D721Med (cell line): ENCODE results near the gene SNF8.

ENCODE experiments used
- DNase-seq: peaks from one replicate; pipeline ENCODE4 v3.0.0; 2011; ENCODE audit warnings: low spot score; ENCODE audit not compliant: insufficient read length
- FAIRE-seq: peaks from 2 replicates; lab custom pipeline; 2011; peaks lifted over from hg19 to GRCh38; lab: Jason Lieb, UNC
- TF ChIP-seq, protein P1 (sequence below): IDR thresholded peaks from 2 replicates; pipeline ENCODE4 v1.5.1; 2012; ENCODE audit warnings: mild to moderate bottlenecking, control low read depth; ENCODE audit not compliant: insufficient read depth; ENCODE audit errors: missing control alignments

SNF8 gene

GRCh38 chr17:48905987-48906515 is 38.6 kb downstream of the SNF8 start:
- TF ChIP-seq, protein P1, sequence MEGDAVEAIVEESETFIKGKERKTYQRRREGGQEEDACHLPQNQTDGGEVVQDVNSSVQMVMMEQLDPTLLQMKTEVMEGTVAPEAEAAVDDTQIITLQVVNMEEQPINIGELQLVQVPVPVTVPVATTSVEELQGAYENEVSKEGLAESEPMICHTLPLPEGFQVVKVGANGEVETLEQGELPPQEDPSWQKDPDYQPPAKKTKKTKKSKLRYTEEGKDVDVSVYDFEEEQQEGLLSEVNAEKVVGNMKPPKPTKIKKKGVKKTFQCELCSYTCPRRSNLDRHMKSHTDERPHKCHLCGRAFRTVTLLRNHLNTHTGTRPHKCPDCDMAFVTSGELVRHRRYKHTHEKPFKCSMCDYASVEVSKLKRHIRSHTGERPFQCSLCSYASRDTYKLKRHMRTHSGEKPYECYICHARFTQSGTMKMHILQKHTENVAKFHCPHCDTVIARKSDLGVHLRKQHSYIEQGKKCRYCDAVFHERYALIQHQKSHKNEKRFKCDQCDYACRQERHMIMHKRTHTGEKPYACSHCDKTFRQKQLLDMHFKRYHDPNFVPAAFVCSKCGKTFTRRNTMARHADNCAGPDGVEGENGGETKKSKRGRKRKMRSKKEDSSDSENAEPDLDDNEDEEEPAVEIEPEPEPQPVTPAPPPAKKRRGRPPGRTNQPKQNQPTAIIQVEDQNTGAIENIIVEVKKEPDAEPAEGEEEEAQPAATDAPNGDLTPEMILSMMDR: no peak
- no peak for FAIRE-seq
- DNase-seq: no peak

- no peak for DNase-seq
- no peak for FAIRE-seq
- TF ChIP-seq, protein P1: no peak
These were observed 40.2 kb downstream of the SNF8 start for GRCh38 chr17:48904428-48904827.

DNA sequence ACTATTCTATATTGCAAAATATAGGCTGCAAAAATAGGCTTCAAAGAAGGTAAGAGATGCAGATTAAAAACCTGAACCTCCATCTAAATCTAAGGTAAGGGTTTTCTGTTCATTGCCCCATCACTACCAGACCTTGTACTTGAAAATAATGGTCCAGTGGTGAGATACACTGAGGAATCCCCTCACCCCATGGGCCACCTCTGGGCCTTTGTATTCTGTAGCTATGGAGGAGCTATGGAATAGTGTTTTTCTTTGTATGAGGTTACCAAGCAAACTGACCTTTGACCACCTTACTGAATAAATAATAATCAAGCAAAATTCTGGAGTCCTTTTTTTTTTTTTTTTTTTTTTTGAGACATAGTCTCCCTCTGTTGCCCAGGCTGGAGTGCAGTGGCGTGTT is 41.2 kb downstream of the SNF8 start:
- TF ChIP-seq, protein P1: no peak
- DNase-seq: no peak
- FAIRE-seq: no peak

GRCh38 chr17:48901241-48901640 is 43.4 kb downstream of the SNF8 start:
- TF ChIP-seq, protein P1: no peak
- DNase-seq (no peak), FAIRE-seq (no peak)

GRCh38 chr17:48894886-48895285 is 49.8 kb downstream of the SNF8 start:
- TF ChIP-seq, protein P1: no peak
- FAIRE-seq (no peak), DNase-seq (no peak)

- DNase-seq (no peak), FAIRE-seq (no peak)
- TF ChIP-seq, protein P1: no peak
These were observed 50.8 kb downstream of the SNF8 start for GRCh38 chr17:48893646-48894508.
